Activated T-cell treated with anti-CD3 and anti-CD28 coated beads for 4 hours (primary cell): ENCODE results near the gene TRABD2B.

Experiments used
- DNase-seq: peaks from one replicate; pipeline ENCODE4 v3.0.0-alpha.2; 2020

TRABD2B gene

GRCh38 chr1:47788761-47789160 is 208.4 kb downstream of the TRABD2B start:
- no peak for DNase-seq

DNA sequence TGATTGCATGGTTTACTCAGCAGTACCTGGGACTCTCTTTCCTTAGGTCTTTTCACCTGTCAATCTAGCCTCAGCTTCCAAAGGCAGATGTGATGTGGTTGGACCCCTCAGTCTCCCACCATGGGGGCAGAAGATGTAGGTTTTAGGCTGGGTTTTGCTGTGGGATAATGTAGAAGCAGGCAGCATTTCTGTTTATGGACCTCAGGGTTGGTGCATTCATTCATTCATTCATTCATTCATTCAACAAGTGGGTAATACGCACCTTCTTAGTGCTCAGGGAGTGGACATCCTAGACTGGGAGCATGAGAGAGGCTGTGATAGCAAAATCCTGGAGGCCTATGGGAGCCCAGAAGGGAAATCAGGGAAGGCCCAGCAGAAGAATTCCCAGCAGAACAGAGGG is 209.6 kb downstream of the TRABD2B start:
- no peak for DNase-seq

- no peak for DNase-seq
These were observed 210.9 kb downstream of the TRABD2B start for GRCh38 chr1:47786316-47786715.

DNA sequence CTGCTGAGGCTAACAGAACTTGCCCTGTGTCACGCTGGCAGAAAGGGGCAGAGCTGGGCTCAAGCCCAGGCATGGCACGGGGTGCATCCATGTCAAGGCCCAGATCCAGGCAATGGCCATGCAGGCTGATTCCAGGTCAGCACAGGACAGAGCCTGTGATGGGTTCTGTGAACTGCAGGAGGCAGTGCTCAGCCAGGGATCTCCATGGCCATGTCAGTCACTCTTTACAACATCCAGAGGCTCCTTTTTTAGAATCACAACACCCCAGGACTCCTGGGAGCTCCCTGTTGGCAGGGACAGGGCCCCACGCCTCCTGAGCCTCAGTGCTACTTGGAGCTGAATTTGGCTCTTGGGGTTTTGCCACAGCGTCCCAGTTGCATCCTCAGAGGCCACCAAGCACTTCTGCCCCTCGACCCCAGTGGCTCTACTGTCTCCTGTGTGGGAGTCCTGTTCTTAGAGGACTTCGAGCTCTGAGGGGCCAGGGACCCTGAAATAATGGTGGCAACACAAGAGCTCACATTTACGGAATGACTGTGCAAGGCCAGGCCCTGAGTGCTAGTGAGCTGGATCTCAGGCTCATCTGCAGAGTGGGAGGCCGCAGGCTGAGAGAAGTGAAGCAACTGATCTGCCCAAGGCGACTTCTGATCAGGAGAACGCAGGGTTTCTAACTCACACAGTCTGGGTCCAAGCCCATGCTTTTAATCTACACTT is 211.5 kb downstream of the TRABD2B start:
- DNase-seq, result no peak

DNA sequence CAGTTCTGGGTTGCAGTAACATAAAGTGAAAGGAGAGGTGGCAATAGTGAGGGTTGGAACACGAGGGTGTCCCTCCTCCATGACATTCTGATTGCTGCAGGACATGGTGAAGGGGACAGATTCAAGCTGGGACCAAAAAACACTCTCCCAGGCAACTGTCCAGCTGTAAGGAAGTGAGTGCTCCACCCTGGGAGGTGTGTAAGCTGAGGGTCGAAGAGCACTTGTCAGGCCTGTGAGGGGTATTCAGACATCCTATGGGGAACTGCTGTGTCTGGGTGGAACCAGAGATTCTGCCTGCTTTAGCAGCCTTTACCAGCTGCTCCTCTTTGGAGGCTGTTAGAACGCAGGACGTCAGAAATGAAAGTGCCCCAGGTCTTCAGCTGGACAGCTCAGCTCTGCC is 212.1 kb downstream of the TRABD2B start:
- DNase-seq, result no peak

DNA sequence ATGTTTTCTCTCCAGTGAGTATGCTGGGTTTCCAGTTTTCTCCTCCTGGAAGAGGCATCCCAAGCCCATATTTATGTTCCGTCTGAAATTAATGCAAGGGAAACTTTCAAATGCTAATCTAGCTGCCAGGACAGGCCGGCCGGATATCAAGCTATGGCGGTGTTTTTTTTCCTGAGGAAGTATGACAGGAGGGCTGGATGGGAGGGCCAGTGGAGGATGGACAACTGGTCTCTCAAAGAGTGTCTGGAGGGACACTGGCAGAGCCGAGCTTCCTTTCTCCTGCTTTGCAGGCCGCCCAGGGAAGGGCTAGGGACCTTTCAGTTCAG is 212.7 kb downstream of the TRABD2B start:
- DNase-seq, result no peak

DNA sequence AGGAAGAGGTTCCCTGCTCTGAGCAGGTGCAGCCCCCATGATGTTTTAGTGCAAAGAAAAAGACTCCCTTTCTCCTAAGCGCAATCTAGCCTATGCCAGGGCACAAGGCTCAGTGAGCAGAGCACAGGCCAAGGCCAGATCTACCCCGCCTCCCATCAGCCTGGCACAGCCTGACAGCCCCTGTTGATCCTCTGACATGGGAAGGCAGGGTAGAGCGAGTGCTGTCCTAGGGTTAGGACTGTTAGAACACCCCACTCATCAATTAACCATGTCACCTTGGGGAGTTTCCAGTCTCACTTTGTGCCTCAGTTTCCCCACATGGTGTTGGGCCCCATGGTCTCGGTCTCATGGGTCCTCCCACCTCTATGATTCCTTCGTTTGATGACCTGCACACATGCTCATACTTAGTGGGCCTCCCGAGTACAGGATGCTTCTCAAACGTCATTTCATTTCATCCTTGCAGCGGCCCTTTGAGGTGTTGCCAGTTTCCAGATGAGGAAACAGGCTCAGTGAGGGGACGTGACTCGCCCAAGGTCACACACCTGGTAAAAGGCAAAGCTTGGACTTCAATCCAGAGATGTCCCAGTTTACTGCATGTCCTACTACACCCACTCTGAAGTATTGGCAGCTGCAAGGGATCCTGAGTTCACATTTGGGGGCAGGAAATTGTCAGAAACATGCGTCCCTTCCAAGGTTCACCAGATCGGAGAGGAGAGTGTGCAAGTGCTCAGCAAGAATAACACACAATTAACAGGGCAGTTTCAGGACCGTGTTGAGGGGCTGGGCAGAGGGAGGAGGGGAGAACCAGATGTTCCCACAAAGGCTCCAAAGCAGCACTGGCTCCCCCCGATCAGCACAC is 213.3 kb downstream of the TRABD2B start:
- DNase-seq, result no peak

GRCh38 chr1:47782414-47783166 is 214.6 kb downstream of the TRABD2B start:
- DNase-seq, result no peak

- no peak for DNase-seq
These were observed 215.8 kb downstream of the TRABD2B start for GRCh38 chr1:47781171-47781959.

DNA sequence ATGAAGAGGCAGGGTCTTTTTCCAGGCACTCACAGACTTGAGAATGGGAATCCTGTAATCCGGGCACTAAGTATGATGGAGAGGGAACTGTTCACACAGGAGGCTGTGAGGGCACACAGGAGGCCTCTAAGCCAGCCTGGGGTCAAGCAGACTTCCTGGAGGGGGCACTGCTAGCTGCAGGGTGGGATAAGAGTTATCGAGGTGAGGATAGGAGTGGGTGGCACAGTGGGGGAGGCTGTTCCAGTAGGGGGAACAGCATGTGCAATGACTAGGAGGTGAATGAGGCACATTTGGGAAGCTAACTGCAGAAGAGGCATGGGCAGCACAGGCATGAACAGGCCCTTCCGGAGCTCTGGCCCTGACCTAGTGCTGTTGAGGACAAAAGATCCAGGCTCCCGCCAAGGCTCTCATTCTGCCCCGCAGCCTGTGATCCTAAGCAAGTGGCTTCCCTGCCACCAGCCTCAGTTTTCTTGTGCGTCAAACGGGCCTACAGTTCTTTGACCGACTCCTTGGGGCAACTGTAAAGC is 216.7 kb downstream of the TRABD2B start:
- no peak for DNase-seq

- DNase-seq, result no peak
These were observed 217.6 kb downstream of the TRABD2B start for GRCh38 chr1:47779613-47780012.

GRCh38 chr1:47778280-47778679 is 218.9 kb downstream of the TRABD2B start:
- DNase-seq, result no peak

DNA sequence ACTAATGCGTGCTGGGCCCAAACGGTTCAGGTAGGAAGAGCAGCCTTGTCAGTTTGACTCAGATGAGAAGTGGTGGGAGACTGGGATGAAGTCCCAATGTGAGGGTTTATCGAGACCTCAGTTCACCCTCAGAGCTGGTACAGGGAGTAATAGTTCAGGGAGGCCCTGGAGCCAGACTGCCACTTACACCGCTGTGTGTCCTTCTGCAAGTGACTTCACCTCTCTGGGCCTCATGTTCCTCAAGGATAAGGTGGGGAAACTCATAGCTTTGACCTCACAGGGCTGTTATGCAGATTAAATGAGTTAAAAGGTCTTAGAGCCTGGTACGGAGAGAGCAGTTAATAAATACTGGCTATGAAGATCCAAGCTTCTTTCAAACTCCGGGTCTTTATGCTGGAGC is 219.9 kb downstream of the TRABD2B start:
- no peak for DNase-seq

GRCh38 chr1:47776667-47777131 is 220.5 kb downstream of the TRABD2B start:
- no peak for DNase-seq

DNA sequence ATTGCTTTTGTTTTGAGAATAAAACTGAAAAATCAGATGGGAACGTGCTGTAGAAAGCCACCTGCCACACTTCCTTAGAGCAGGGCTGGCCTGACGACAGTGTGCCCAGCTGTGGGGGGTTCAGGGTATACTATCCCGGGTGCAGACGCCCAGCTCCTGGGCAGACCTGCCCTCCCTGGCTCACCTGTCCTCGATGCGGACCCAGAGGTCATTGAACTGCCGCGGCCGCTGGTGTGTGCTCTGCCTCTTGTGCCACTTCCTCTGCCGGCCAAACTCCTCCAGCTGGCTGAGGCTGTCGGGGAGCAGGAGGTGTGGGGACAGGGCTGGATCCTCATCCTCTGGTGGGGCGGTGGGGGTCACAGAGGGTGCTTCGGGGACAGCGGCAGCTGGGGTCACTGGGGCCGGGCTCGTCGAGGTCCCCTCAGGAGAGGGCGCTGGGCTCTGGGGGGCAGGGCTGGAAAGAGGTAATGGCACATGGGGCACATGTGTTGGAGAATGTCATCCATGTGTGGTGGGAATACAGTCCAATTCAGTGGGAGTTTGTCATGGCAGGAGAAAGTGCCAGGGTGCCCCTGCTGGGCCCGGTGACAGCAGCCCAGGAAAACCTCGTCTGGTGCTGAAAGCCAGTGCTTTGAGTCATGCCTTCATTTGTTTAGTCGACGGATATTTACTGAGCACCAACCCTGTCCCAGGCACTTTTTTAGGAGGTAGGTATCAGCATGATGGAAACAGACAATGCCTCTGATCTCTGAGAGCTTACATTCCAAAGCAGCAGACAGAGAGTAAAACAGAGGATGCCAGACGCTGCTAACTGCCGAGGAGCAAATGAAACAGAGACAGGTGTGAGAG is 222.0 kb downstream of the TRABD2B start:
- no peak for DNase-seq

- no peak for DNase-seq
These were observed 224.1 kb downstream of the TRABD2B start for GRCh38 chr1:47772960-47773682.

- no peak for DNase-seq
These were observed 224.9 kb downstream of the TRABD2B start for GRCh38 chr1:47772281-47772680.

DNA sequence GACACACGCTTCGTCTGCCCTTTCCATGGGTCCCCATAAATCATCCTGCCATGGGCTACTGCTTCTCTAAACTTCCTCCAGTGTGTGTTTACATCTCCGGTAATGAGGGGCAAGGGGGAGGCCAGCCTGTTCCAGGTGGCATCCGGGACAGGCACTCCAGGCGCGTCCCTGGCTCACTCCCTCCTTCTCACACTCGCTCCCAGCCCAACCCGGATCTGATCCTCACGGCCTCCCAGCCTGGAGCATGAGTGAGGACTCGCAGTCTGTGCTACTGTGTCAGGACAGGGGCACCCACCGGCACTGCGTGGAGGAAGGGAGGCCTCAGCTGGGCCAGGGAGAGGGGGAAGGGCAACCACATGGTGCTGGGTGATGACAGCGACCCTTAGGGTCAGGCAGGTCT is 225.4 kb downstream of the TRABD2B start:
- DNase-seq, result no peak

GRCh38 chr1:47769983-47770382 is 227.2 kb downstream of the TRABD2B start:
- no peak for DNase-seq

DNA sequence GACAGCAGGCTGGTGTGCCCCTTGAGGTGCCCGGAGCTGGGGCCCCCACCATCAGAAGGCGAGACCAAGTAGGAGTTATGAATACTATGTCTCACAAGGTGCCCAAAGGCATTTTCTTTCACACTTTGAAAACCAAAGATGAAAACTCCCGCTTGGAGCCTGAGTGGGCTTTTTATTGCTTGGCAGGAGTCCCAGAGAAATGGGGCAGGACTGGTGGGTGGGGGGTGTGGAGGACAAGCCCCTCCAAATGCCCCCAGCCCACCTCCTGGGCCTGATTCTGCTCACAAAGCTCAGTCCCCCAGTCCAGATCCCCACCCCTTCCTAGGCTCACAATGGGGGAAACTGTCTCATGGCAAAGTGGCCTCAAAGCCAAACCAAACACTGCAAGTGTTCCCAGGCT is 227.9 kb downstream of the TRABD2B start:
- DNase-seq, result no peak

DNA sequence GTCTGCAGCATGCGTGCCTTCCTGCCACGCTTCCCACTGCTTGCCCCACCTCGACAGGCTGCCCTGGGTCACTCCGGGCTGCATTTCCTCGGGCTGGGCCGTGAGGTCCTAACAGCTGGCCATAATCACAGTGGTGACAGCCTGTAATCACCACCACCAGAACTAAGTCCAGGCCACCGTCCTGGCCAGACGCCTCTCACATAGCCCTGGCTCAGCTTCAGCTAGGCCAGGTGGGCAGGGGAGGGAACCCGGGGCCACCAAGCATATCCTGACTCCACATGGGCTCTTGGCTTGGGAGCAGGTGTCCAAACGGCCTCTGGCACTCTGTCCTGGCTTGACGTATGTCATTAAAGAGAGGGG is 229.5 kb downstream of the TRABD2B start:
- DNase-seq, result no peak
